T-helper 2 cell treated with Interferon-gamma antibody and Interleukin-4, amounts not matched to agents 5 μg/mL and 100 μg/mL, for 36 hours (primary cell): ENCODE data around the gene COL19A1.

Source experiments
- DNase-seq: peaks from one replicate; pipeline ENCODE4 v3.0.0; 2021; ENCODE audit warnings: low spot score
- H3K27ac Mint-ChIP-seq: one replicate; pipeline ENCODE4 v1.8.0; 2021; ENCODE audit warnings: mild to moderate bottlenecking, mixed read lengths
- H3K27me3 Mint-ChIP-seq: one replicate; pipeline ENCODE4 v1.8.0; 2021; ENCODE audit warnings: low read depth, mixed read lengths
- H3K36me3 Mint-ChIP-seq: one replicate; pipeline ENCODE4 v1.8.0; 2021; ENCODE audit warnings: low read depth, mixed read lengths
- H3K4me1 Mint-ChIP-seq: one replicate; pipeline ENCODE4 v1.8.0; 2021; ENCODE audit warnings: low read depth, mixed read lengths
- H3K4me3 Mint-ChIP-seq: one replicate; pipeline ENCODE4 v1.8.0; 2022; ENCODE audit warnings: mild to moderate bottlenecking, moderate library complexity, mixed read lengths
- H3K9me3 Mint-ChIP-seq: one replicate; pipeline ENCODE4 v1.8.0; 2021; ENCODE audit warnings: mixed read lengths

Gene COL19A1

GRCh38 chr6:70163795-70164194 is 297.4 kb downstream of the COL19A1 start:
- Mint-ChIP-seq H3K4me3 (no peak overlapping the region), H3K9me3 (no peaks in the 10 kb centered on the region), H3K27ac (no peak overlapping the region), H3K4me1 (no peaks in the 10 kb centered on the region), H3K36me3 (no peaks in the 10 kb centered on the region), H3K27me3 (peaks cover 20% of the 10 kb centered on the region)
- DNase-seq: no peak

GRCh38 chr6:70164556-70164955 is 298.2 kb downstream of the COL19A1 start:
- Mint-ChIP-seq H3K36me3 (no peaks in the 10 kb centered on the region), H3K27ac (no peak overlapping the region), H3K4me3 (no peak overlapping the region), H3K9me3 (no peaks in the 10 kb centered on the region), H3K4me1 (no peaks in the 10 kb centered on the region), H3K27me3 (peaks cover 23% of the 10 kb centered on the region)
- DNase-seq: no peak

GRCh38 chr6:70166088-70166958 is 300.0 kb downstream of the COL19A1 start:
- no peaks in the 10 kb centered on the region for H3K4me1 Mint-ChIP-seq
- no peaks in the 10 kb centered on the region for H3K9me3 Mint-ChIP-seq
- no peak overlapping the region for H3K27ac Mint-ChIP-seq
- no peak overlapping the region for H3K4me3 Mint-ChIP-seq
- H3K36me3 Mint-ChIP-seq: no peaks in the 10 kb centered on the region
- peaks cover 24% of the 10 kb centered on the region for H3K27me3 Mint-ChIP-seq
- no peak for DNase-seq

GRCh38 chr6:70168681-70169377 is 302.5 kb downstream of the COL19A1 start:
- H3K4me1 Mint-ChIP-seq: no peaks in the 10 kb centered on the region
- H3K27ac Mint-ChIP-seq: no peak overlapping the region
- H3K36me3 Mint-ChIP-seq: no peaks in the 10 kb centered on the region
- no peak for DNase-seq
- H3K9me3 Mint-ChIP-seq: no peaks in the 10 kb centered on the region
- H3K4me3 Mint-ChIP-seq: no peak overlapping the region
- peaks cover 21% of the 10 kb centered on the region for H3K27me3 Mint-ChIP-seq

GRCh38 chr6:70171236-70171635 is 304.9 kb downstream of the COL19A1 start:
- no peak for DNase-seq
- Mint-ChIP-seq H3K36me3 (no peaks in the 10 kb centered on the region), H3K27ac (no peak overlapping the region), H3K9me3 (no peaks in the 10 kb centered on the region), H3K4me3 (no peak overlapping the region), H3K27me3 (peaks cover 18% of the 10 kb centered on the region), H3K4me1 (no peaks in the 10 kb centered on the region)

- no peak for DNase-seq
- H3K36me3 Mint-ChIP-seq: no peaks in the 10 kb centered on the region
- no peaks in the 10 kb centered on the region for H3K4me1 Mint-ChIP-seq
- H3K27me3 Mint-ChIP-seq: peaks cover 9% of the 10 kb centered on the region
- H3K27ac Mint-ChIP-seq: no peak overlapping the region
- H3K9me3 Mint-ChIP-seq: no peaks in the 10 kb centered on the region
- H3K4me3 Mint-ChIP-seq: no peak overlapping the region
Observed at GRCh38 chr6:70172252-70172651, 305.9 kb downstream of the COL19A1 start.

GRCh38 chr6:70175770-70176169 is 309.4 kb downstream of the COL19A1 start:
- DNase-seq: no peak
- H3K27me3 Mint-ChIP-seq: peaks cover 2% of the 10 kb centered on the region
- no peak overlapping the region for H3K4me3 Mint-ChIP-seq
- no peaks in the 10 kb centered on the region for H3K36me3 Mint-ChIP-seq
- H3K4me1 Mint-ChIP-seq: no peaks in the 10 kb centered on the region
- H3K27ac Mint-ChIP-seq: no peak overlapping the region
- H3K9me3 Mint-ChIP-seq: no peaks in the 10 kb centered on the region

- Mint-ChIP-seq H3K27ac (no peak overlapping the region), H3K36me3 (no peaks in the 10 kb centered on the region), H3K27me3 (no peaks in the 10 kb centered on the region), H3K4me3 (no peak overlapping the region), H3K9me3 (no peaks in the 10 kb centered on the region), H3K4me1 (no peaks in the 10 kb centered on the region)
- DNase-seq: no peak
Observed at GRCh38 chr6:70176842-70177550, 310.6 kb downstream of the COL19A1 start.

GRCh38 chr6:70180183-70180900 is 314.0 kb downstream of the COL19A1 start:
- Mint-ChIP-seq H3K36me3 (no peaks in the 10 kb centered on the region), H3K27ac (no peak overlapping the region), H3K27me3 (no peaks in the 10 kb centered on the region), H3K4me3 (no peak overlapping the region), H3K4me1 (no peaks in the 10 kb centered on the region), H3K9me3 (no peaks in the 10 kb centered on the region)
- no peak for DNase-seq

- no peaks in the 10 kb centered on the region for H3K4me1 Mint-ChIP-seq
Observed at GRCh38 chr6:70180901-70181599, 314.7 kb downstream of the COL19A1 start.

GRCh38 chr6:70183538-70183937 is 317.2 kb downstream of the COL19A1 start:
- Mint-ChIP-seq H3K4me3 (no peak overlapping the region), H3K36me3 (no peaks in the 10 kb centered on the region), H3K27ac (no peak overlapping the region)

More at GRCh38 chr6:70180901-70181599, 314.7 kb downstream of the COL19A1 start:
- Mint-ChIP-seq H3K27me3 (no peaks in the 10 kb centered on the region), H3K27ac (no peak overlapping the region), H3K36me3 (no peaks in the 10 kb centered on the region), H3K9me3 (no peaks in the 10 kb centered on the region), H3K4me3 (no peak overlapping the region)
- DNase-seq: no peak

GRCh38 chr6:70184723-70185122 is 318.4 kb downstream of the COL19A1 start:
- no peak overlapping the region for H3K4me3 Mint-ChIP-seq

More at GRCh38 chr6:70183538-70183937, 317.2 kb downstream of the COL19A1 start:
- Mint-ChIP-seq H3K4me1 (no peaks in the 10 kb centered on the region), H3K9me3 (no peaks in the 10 kb centered on the region), H3K27me3 (no peaks in the 10 kb centered on the region)
- DNase-seq: no peak

GRCh38 chr6:70186461-70186860 is 320.1 kb downstream of the COL19A1 start:
- Mint-ChIP-seq H3K4me1 (no peaks in the 10 kb centered on the region), H3K4me3 (no peak overlapping the region), H3K27me3 (no peaks in the 10 kb centered on the region), H3K27ac (no peak overlapping the region), H3K9me3 (no peaks in the 10 kb centered on the region), H3K36me3 (no peaks in the 10 kb centered on the region)
- no peak for DNase-seq

More at GRCh38 chr6:70184723-70185122, 318.4 kb downstream of the COL19A1 start:
- Mint-ChIP-seq H3K36me3 (no peaks in the 10 kb centered on the region), H3K27ac (no peak overlapping the region), H3K4me1 (no peaks in the 10 kb centered on the region), H3K27me3 (no peaks in the 10 kb centered on the region), H3K9me3 (no peaks in the 10 kb centered on the region)
- DNase-seq: no peak
